H1 (cell line): ENCODE measurements around the gene B4GALT5. TPM values are rescaled to one million over a fixed set of nuclear protein-coding genes. Genes with fewer than 3 reads are reported as not detected.

Source experiments
- CTCF ChIA-PET: fragments of 300-600 bp; sonication (Branson Sonifier 250); formaldehyde crosslinking; loops from one replicate; lab custom pipeline; 2021; ENCODE audit not compliant: partially characterized antibody; lab: Charles Lee
- POLR2A ChIA-PET: fragments of 300-600 bp; sonication (Branson Sonifier 250); formaldehyde crosslinking; loops from one replicate; lab custom pipeline; 2021; ENCODE audit warnings: inconsistent platforms; ENCODE audit not compliant: partially characterized antibody; lab: Charles Lee
- DNase-seq, 2 experiments: peaks; one replicate each; pipeline versions ENCODE4 v3.0.0 to v3.0.0-alpha.2; 2010 to 2022; ENCODE audit warnings: low spot score in 2 of 2, low read depth in 1 of 2, mixed read lengths in 1 of 2
- FAIRE-seq: peaks from 2 replicates; lab custom pipeline; 2011; peaks lifted over from hg19 to GRCh38; lab: Jason Lieb, UNC
- H2AFZ ChIP-seq: 2 replicates; pipeline ENCODE4 v1.8.1; 2012; ENCODE audit warnings: low read length, inconsistent platforms
- H2AK5ac ChIP-seq: 2 replicates; pipeline ENCODE4 v1.6.1; 2013; ENCODE audit warnings: low read depth, low read length
- H2BK120ac ChIP-seq: replicated peaks from 2 replicates; pipeline ENCODE3; 2013; ENCODE audit warnings: low read depth, low read length, inconsistent platforms
- H2BK12ac ChIP-seq: 2 replicates; pipeline ENCODE4 v1.6.1; 2013; ENCODE audit warnings: low read depth, low read length
- H2BK15ac ChIP-seq: 2 replicates; pipeline ENCODE4 v1.6.1; 2013; ENCODE audit warnings: low read length
- H2BK20ac ChIP-seq: 2 replicates; pipeline ENCODE4 v1.6.1; 2013; ENCODE audit warnings: low read length
- H2BK5ac ChIP-seq: 2 replicates; pipeline ENCODE4 v1.6.1; 2013; ENCODE audit warnings: low read depth, low read length
- H3K14ac ChIP-seq: 2 replicates; pipeline ENCODE4 v1.6.1; 2013; ENCODE audit warnings: inconsistent platforms; ENCODE audit not compliant: insufficient read length
- H3K18ac ChIP-seq: 2 replicates; pipeline ENCODE4 v1.6.1; 2013; ENCODE audit warnings: low read length; ENCODE audit errors: extremely low read depth
- H3K23ac ChIP-seq: 2 replicates; pipeline ENCODE4 v1.6.1; 2013; ENCODE audit warnings: inconsistent platforms; ENCODE audit not compliant: insufficient read length
- H3K23me2 ChIP-seq: 2 replicates; pipeline ENCODE4 v1.6.1; 2013; ENCODE audit warnings: low read depth, low read length
- H3K27ac ChIP-seq: 2 replicates; pipeline ENCODE4 v1.6.1; 2011; ENCODE audit warnings: low read depth, low read length, inconsistent platforms
- H3K27me3 ChIP-seq, 4 experiments: replicated peaks in 1 of 4; 1 replicate in 1 of 4; 2 replicates in 3 of 4; pipeline versions ENCODE4 v1.6.1 to v1.8.1; 2011 to 2013; ENCODE audit warnings: low read length in 3 of 4, mild to moderate bottlenecking in 3 of 4, inconsistent platforms in 2 of 4, mixed read lengths in 2 of 4, moderate library complexity in 1 of 4; ENCODE audit not compliant: control insufficient read depth in 3 of 4, insufficient read depth in 3 of 4; ENCODE audit errors: extremely low read depth in 1 of 4
- H3K36me3 ChIP-seq, 4 experiments: 2 replicates each; pipeline versions ENCODE4 v1.6.1 to v1.8.1; 2011 to 2013; ENCODE audit warnings: mild to moderate bottlenecking in 4 of 4, low read length in 3 of 4, moderate library complexity in 2 of 4, control low read depth in 1 of 4, inconsistent platforms in 1 of 4; ENCODE audit not compliant: insufficient read depth in 4 of 4, control insufficient read depth in 2 of 4
- H3K4ac ChIP-seq: replicated peaks from 2 replicates; pipeline ENCODE3; 2013; ENCODE audit warnings: low read length, low read depth, mixed read lengths, inconsistent platforms; ENCODE audit not compliant: insufficient read length
- H3K4me1 ChIP-seq, 4 experiments: replicated peaks in 1 of 4; 1 replicate in 1 of 4; 2 replicates in 3 of 4; pipeline versions ENCODE4 v1.6.1 to v1.8.1; 2011 to 2013; ENCODE audit warnings: low read length in 3 of 4, inconsistent platforms in 2 of 4, mixed read lengths in 1 of 4; ENCODE audit not compliant: insufficient read depth in 4 of 4, control insufficient read depth in 3 of 4
- H3K4me2 ChIP-seq, 2 experiments: 2 replicates each; pipeline versions ENCODE4 v1.6.1 to v1.8.1; 2011 to 2013; ENCODE audit warnings: low read depth in 2 of 2, low read length in 2 of 2, control low read depth in 1 of 2, inconsistent platforms in 1 of 2, mild to moderate bottlenecking in 1 of 2; ENCODE audit not compliant: insufficient read depth in 1 of 2
- H3K4me3 ChIP-seq, 4 experiments: fragments of 200-600, 300-600 bp in 1 of 4; sonication (generic), shearing (Covaris generic), sonication (Bioruptor Twin) in 1 of 4; 2 replicates each; pipeline versions ENCODE4 v1.5.1 to v1.8.1; 2011 to 2016; ENCODE audit warnings: low read length in 4 of 4, low read depth in 3 of 4, control low read depth in 2 of 4, inconsistent platforms in 2 of 4, mild to moderate bottlenecking in 2 of 4, mixed read lengths in 1 of 4, moderate library complexity in 1 of 4; ENCODE audit not compliant: insufficient read depth in 2 of 4; ENCODE audit errors: extremely low read depth in 1 of 4
- H3K56ac ChIP-seq: replicated peaks from 2 replicates; pipeline ENCODE3; 2013; ENCODE audit warnings: low read depth, mild to moderate bottlenecking, mixed read lengths, low read length, inconsistent platforms; ENCODE audit not compliant: insufficient read length
- H3K79me1 ChIP-seq: 2 replicates; pipeline ENCODE4 v1.6.1; 2013; ENCODE audit warnings: low read depth, low read length, control low read depth
- H3K79me2 ChIP-seq, 2 experiments: 2 replicates each; pipeline versions ENCODE4 v1.6.1 to v1.8.1; 2012 to 2013; ENCODE audit warnings: low read length in 2 of 2, mild to moderate bottlenecking in 2 of 2, inconsistent platforms in 1 of 2; ENCODE audit not compliant: insufficient read depth in 2 of 2, control insufficient read depth in 1 of 2
- H3K9ac ChIP-seq, 4 experiments: replicated peaks in 1 of 4; 1 replicate in 1 of 4; 2 replicates in 3 of 4; pipeline versions ENCODE4 v1.6.1 to v1.8.1; 2011 to 2013; ENCODE audit warnings: low read depth in 3 of 4, low read length in 3 of 4, control low read depth in 2 of 4, mild to moderate bottlenecking in 2 of 4, moderate library complexity in 2 of 4, inconsistent platforms in 1 of 4; ENCODE audit errors: extremely low read depth in 1 of 4
- H3K9me3 ChIP-seq, 2 experiments: 2 replicates each; pipeline versions ENCODE4 v1.6.1 to v1.8.1; 2012 to 2013; ENCODE audit warnings: mild to moderate bottlenecking in 2 of 2, moderate library complexity in 2 of 2, control low read depth in 1 of 2, inconsistent platforms in 1 of 2, low read depth in 1 of 2, low read length in 1 of 2, mixed read lengths in 1 of 2; ENCODE audit not compliant: insufficient read depth in 2 of 2
- H4K20me1 ChIP-seq, 2 experiments: replicated peaks in 1 of 2; 2 replicates each; pipeline versions ENCODE3 to v1.8.1; 2011 to 2013; ENCODE audit warnings: inconsistent platforms in 2 of 2, low read length in 2 of 2, mild to moderate bottlenecking in 1 of 2; ENCODE audit not compliant: insufficient read depth in 2 of 2, control insufficient read depth in 1 of 2
- H4K5ac ChIP-seq: 2 replicates; pipeline ENCODE4 v1.6.1; 2013; ENCODE audit warnings: low read length, low read depth, mixed read lengths, inconsistent platforms; ENCODE audit not compliant: insufficient read length
- H4K8ac ChIP-seq: 2 replicates; pipeline ENCODE4 v1.8.0; 2013; ENCODE audit warnings: mild to moderate bottlenecking, moderate library complexity, low read length, inconsistent platforms; ENCODE audit not compliant: insufficient read depth; ENCODE audit errors: extremely low read depth
- H4K91ac ChIP-seq: replicated peaks from 2 replicates; pipeline ENCODE3; 2013; ENCODE audit warnings: low read length, mixed read lengths, inconsistent platforms; ENCODE audit not compliant: insufficient read length
- EP300 ChIP-seq, 2 experiments: IDR thresholded peaks; 1 replicate in 1 of 2; 2 replicates in 1 of 2; pipeline ENCODE4 v1.6.1; 2011 to 2012; ENCODE audit warnings: low read depth in 2 of 2, low read length in 2 of 2, mild to moderate bottlenecking in 2 of 2, borderline replicate concordance in 1 of 2, inconsistent platforms in 1 of 2, moderate library complexity in 1 of 2
- KDM5A ChIP-seq: fragments of 200-600 bp; IDR thresholded peaks from 2 replicates; pipeline ENCODE4 v1.7.1; 2012; ENCODE audit warnings: mild to moderate bottlenecking, low read length, inconsistent platforms, mixed read lengths
- WGBS, 2 experiments: shearing (Covaris generic) in 1 of 2; methylation state at CpG; one replicate each; pipeline versions ENCODE4 v1.1.6 to v1.1.7; 2013 to 2015; ENCODE audit warnings: low lambda C conversion rate in 2 of 2, mixed read lengths in 2 of 2, inconsistent platforms in 1 of 2, low coverage in 1 of 2, missing lambda C conversion rate in 1 of 2; ENCODE audit not compliant: insufficient replicate concordance in 2 of 2, insufficient coverage in 1 of 2, insufficient read length in 1 of 2; ENCODE audit errors: extremely low coverage in 1 of 2, missing lambda C conversion rate in 1 of 2; 5-methylcytosine and 5-hydroxymethylcytosine counted together
- polyA plus RNA-seq, 7 experiments: library from polyadenylated mRNA; depleted of rRNA in 3 of 7; stranded (reverse) in 5 of 7; unstranded in 2 of 7; fragments of >200 nt in 5 of 7; fragments of 200-250 nt in 2 of 7; gene quantifications; 1 replicate in 5 of 7; 2 replicates in 1 of 7; 4 replicates in 1 of 7; pipeline versions ENCODE4 v1.2.1 to v1.2.3, GENCODE V29; 2011 to 2013; ENCODE audit warnings: missing spikeins in 2 of 7, mixed read lengths in 2 of 7
- total RNA-seq: library from RNA; stranded (reverse); fragmentation: NEBNext Ultra II Directional; extraction: Animal tissue kit (Norgen Biotek cat#: 25700); gene quantifications from 2 replicates; pipeline ENCODE4 v1.2.1, GENCODE V29; 2021

B4GALT5 gene
- total and polyA plus RNA-seq, 2 of the 8 experiments (the other 6 are each of a cell fraction or from before 2014, with no cell fraction given), result 46.5 to 75.4 TPM

DNA sequence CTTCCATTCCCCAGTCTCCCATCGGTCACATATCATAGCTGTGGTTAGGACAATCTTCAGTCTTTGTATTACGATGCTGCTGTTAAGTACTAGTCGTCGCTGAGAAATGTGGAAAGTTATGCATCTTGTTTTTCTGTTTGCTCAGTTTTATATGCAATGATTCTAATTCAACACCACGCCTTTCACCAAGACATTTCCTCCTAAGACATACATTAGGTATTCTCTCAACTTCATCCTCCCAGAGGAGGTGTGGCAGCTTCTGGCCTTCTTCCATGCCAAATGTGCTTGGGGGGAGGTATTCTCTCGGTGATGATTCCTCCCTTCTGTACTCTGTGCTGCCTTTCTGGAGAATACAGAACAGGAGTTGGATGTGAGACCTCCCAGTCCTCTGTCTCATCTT, 66.1 kb downstream of the B4GALT5 start:
- no peak overlapping the region for H2BK12ac ChIP-seq
- ChIA-PET POLR2A (no interaction called here), CTCF (interaction anchor here (0.6 to 2.1 kb wide), 5 partner anchors 11 to 241 kb away, joined by 3 to 4 read pairs (median 3); no protein-coding TSS in a partner anchor)
- no peaks in the 10 kb centered on the region for H3K27me3 ChIP-seq
- H3K79me2 ChIP-seq, result peaks cover 0 to 13% of the 10 kb centered on the region in 2 experiments; a peak in 1 of 4 replicates
- H4K8ac ChIP-seq, result no peak overlapping the region
- no peak overlapping the region for H2BK5ac ChIP-seq
- peaks cover 4% of the 10 kb centered on the region for H3K79me1 ChIP-seq
- FAIRE-seq (no peak), DNase-seq (no peak)
- H2BK120ac ChIP-seq, result no peak overlapping the region
- no peak overlapping the region for H3K27ac ChIP-seq
- H3K18ac ChIP-seq, result no peak overlapping the region
- H3K36me3 ChIP-seq, result peaks cover 20 to 71% (median 53%) of the 10 kb centered on the region in 4 experiments
- no peaks in the 10 kb centered on the region for H3K9me3 ChIP-seq
- H3K23ac ChIP-seq, result no peak overlapping the region
- no peak overlapping the region for H3K4me3 ChIP-seq
- no peak overlapping the region for H3K4me2 ChIP-seq
- 92% methylated on average over 6 of the region's 6 CpGs; no CpG with 5 or more reads in 1 of the 2 experiments for WGBS, 2 experiments
- no peak overlapping the region for H2AFZ ChIP-seq
- H3K9ac ChIP-seq, result no peak overlapping the region
- H3K56ac ChIP-seq, result no peak overlapping the region
- H2AK5ac ChIP-seq, result no peak overlapping the region
- no peak overlapping the region for H2BK15ac ChIP-seq
- no peak overlapping the region for H4K91ac ChIP-seq
- H3K23me2 ChIP-seq, result no peaks in the 10 kb centered on the region
- peaks cover 2 to 3% of the 10 kb centered on the region in 2 experiments for H4K20me1 ChIP-seq
- H2BK20ac ChIP-seq, result no peak overlapping the region
- no peak overlapping the region for H3K14ac ChIP-seq
- no peaks in the 10 kb centered on the region for H3K4me1 ChIP-seq
- H3K4ac ChIP-seq, result no peak overlapping the region
- H4K5ac ChIP-seq, result no peak overlapping the region
- TF ChIP-seq EP300 (IDR thresholded peaks at IDR 0.05; ENCODE audit: borderline replicate concordance in 1 of 2, low read depth in 2 of 2, low read length in 2 of 2) (no peak), KDM5A (no peak)
